HCT116 (cell line): ENCODE results near the gene PCDH17. TPM values are rescaled to one million over a fixed set of nuclear protein-coding genes. Genes with fewer than 3 reads are reported as not detected.

Experiments
- ATAC-seq: fragments of 200-7000 bp; cut with Tn5 transposase; 2 replicates; pipeline ENCODE4 v1.9.1; 2020; ENCODE audit warnings: mild to moderate bottlenecking, moderate library complexity
- BruUV-seq: library from RNA; stranded (reverse); fragments of 400-500 nt; replicated peaks from 2 replicates; lab custom pipeline; 2021; lab: Mats Ljungman, UMichigan
- CTCF ChIA-PET: fragments of 300-600 bp; sonication (Branson Sonifier 250); formaldehyde crosslinking; loops from one replicate; lab custom pipeline; 2021; ENCODE audit warnings: antibody characterized with exemption; lab: Charles Lee
- POLR2A ChIA-PET: fragments of 300-600, 350-600 bp; sonication (Branson Sonifier 250); formaldehyde crosslinking; loops from one replicate; lab custom pipeline; 2021; ENCODE audit warnings: antibody characterized with exemption; lab: Charles Lee
- RAD21 ChIA-PET, 2 experiments: fragments of 300-600 bp; sonication (Branson Sonifier 250); formaldehyde crosslinking; loops; one replicate each; lab custom pipeline; 2023; ENCODE audit warnings: low total read pairs in 2 of 2; ENCODE audit not compliant: uncharacterized antibody in 2 of 2, unreplicated experiment in 2 of 2, low non-redundant PET in 1 of 2; lab: Charles Lee
- DNase-seq: peaks from one replicate; pipeline ENCODE4 v3.0.0-alpha.2; 2010; ENCODE audit warnings: low read depth, low spot score
- H2AFZ ChIP-seq: fragments of 200-600 bp; shearing (Covaris generic), sonication (generic); 2 replicates; pipeline ENCODE4 v1.6.1; 2017; ENCODE audit warnings: low read depth, mixed run types, mixed read lengths, antibody characterized with exemption, low read length; ENCODE audit not compliant: poor library complexity, severe bottlenecking
- H3K27ac ChIP-seq: 2 replicates; pipeline ENCODE4 v1.5.1; 2012; ENCODE audit warnings: low read depth, low read length
- H3K27me3 ChIP-seq: fragments of 200-600 bp; sonication (generic); 2 replicates; pipeline ENCODE4 v1.6.1; 2016; ENCODE audit warnings: mixed run types, low read length, mixed read lengths; ENCODE audit not compliant: insufficient read depth
- H3K36me3 ChIP-seq, 2 experiments: fragments of 200-500 bp in 1 of 2; fragments of 200-600 bp in 1 of 2; sonication (Bioruptor generic) in 1 of 2; sonication (generic) in 1 of 2; 2 replicates each; pipeline versions ENCODE4 v1.5.1 to v1.6.1; 2014 to 2016; ENCODE audit warnings: low read length in 2 of 2, inconsistent platforms in 1 of 2, mixed read lengths in 1 of 2, mixed run types in 1 of 2; ENCODE audit not compliant: insufficient read depth in 2 of 2, control insufficient read depth in 1 of 2
- H3K4me1 ChIP-seq, 2 experiments: fragments of 200-600 bp in 1 of 2; sonication (generic) in 1 of 2; 2 replicates each; pipeline versions ENCODE4 v1.5.1 to v1.6.1; 2012 to 2017; ENCODE audit warnings: low read length in 2 of 2, inconsistent platforms in 1 of 2, mild to moderate bottlenecking in 1 of 2, mixed read lengths in 1 of 2, mixed run types in 1 of 2, moderate library complexity in 1 of 2; ENCODE audit not compliant: insufficient read depth in 2 of 2, control insufficient read depth in 1 of 2
- H3K4me2 ChIP-seq: fragments of 200-600 bp; sonication (generic); 2 replicates; pipeline ENCODE4 v1.6.1; 2017; ENCODE audit warnings: mixed run types, low read length, mixed read lengths
- H3K4me3 ChIP-seq, 2 experiments: fragments of 200-600 bp in 1 of 2; sonication (generic) in 1 of 2; replicated peaks in 1 of 2; 2 replicates each; pipeline ENCODE4 v1.5.1; 2011 to 2016; ENCODE audit warnings: low read length in 2 of 2, control low read depth in 1 of 2, low read depth in 1 of 2, mild to moderate bottlenecking in 1 of 2, mixed read lengths in 1 of 2, mixed run types in 1 of 2
- H3K79me2 ChIP-seq: fragments of 200-600 bp; sonication (generic); 2 replicates; pipeline ENCODE4 v1.6.1; 2017; ENCODE audit warnings: mild to moderate bottlenecking, mixed run types, low read length, moderate library complexity, mixed read lengths; ENCODE audit not compliant: insufficient read depth
- H3K9ac ChIP-seq: fragments of 200-600 bp; sonication (generic); 2 replicates; pipeline ENCODE4 v1.6.1; 2016; ENCODE audit warnings: low read length, mixed read lengths
- H3K9me2 ChIP-seq: fragments of 200-600 bp; sonication (generic), shearing (Covaris generic); 2 replicates; pipeline ENCODE4 v1.6.1; 2017; ENCODE audit warnings: mixed run types, mild to moderate bottlenecking, moderate library complexity; ENCODE audit not compliant: insufficient read depth
- H3K9me3 ChIP-seq, 2 experiments: fragments of 200-500 bp in 1 of 2; fragments of 200-600 bp in 1 of 2; sonication (Bioruptor generic) in 1 of 2; sonication (generic) in 1 of 2; 2 replicates each; pipeline ENCODE4 v1.6.1; 2014 to 2017; ENCODE audit warnings: low read length in 2 of 2, mixed read lengths in 2 of 2, inconsistent platforms in 1 of 2, low read depth in 1 of 2, mild to moderate bottlenecking in 1 of 2, mixed run types in 1 of 2, moderate library complexity in 1 of 2; ENCODE audit not compliant: control insufficient read depth in 1 of 2, insufficient read depth in 1 of 2
- H4K20me1 ChIP-seq: fragments of 200-600 bp; sonication (generic), shearing (Covaris generic); 2 replicates; pipeline ENCODE4 v1.6.1; 2017; ENCODE audit warnings: mixed run types, mild to moderate bottlenecking, moderate library complexity; ENCODE audit not compliant: insufficient read depth
- CTCF ChIP-seq, 3 experiments: fragments of 200-600 bp in 1 of 3; sonication (generic) in 1 of 3; IDR thresholded peaks in 2 of 3; conservative IDR thresholded peaks in 1 of 3; 2 replicates each; pipeline ENCODE4 v1.5.1; 2012 to 2017; ENCODE audit warnings: low read depth in 2 of 3, low read length in 2 of 3, antibody characterized with exemption in 1 of 3, borderline replicate concordance in 1 of 3, control low read depth in 1 of 3, mild to moderate bottlenecking in 1 of 3, mixed read lengths in 1 of 3, mixed run types in 1 of 3, moderate library complexity in 1 of 3; ENCODE audit not compliant: insufficient read depth in 1 of 3
- EGR1 ChIP-seq: IDR thresholded peaks from 2 replicates; pipeline ENCODE4 v1.6.1; 2012; ENCODE audit warnings: low read depth
- POLR2AphosphoS5 ChIP-seq: IDR thresholded peaks from 2 replicates; pipeline ENCODE4 v1.6.1; 2011; ENCODE audit warnings: mild to moderate bottlenecking, low read depth, low read length, moderate library complexity
- SIN3A ChIP-seq: IDR thresholded peaks from 2 replicates; pipeline ENCODE4 v1.6.1; 2012; ENCODE audit warnings: low read depth
- intact Hi-C: fragments of 100-400 bp; cut with micrococcal nuclease; formaldehyde crosslinking; loops from 2 replicates; pipeline ENCODE4 v1.10.0; 2022
- total RNA-seq: library from RNA; stranded (reverse); gene quantifications from one replicate; pipeline ENCODE4 v1.2.1, GENCODE V29; 2021; ENCODE audit not compliant: unreplicated experiment

The PCDH17 gene
- total RNA-seq, 1 experiment from 2014 or later = 0.02 TPM

- H2AFZ ChIP-seq = no peak overlapping the region
- POLR2A ChIA-PET = no interaction called here
- BruUV-seq = no TSS peak
- no peak for DNase-seq
- H3K27ac ChIP-seq = no peak overlapping the region
- H3K4me3 ChIP-seq = no peak overlapping the region
- H3K27me3 ChIP-seq = no peaks in the 10 kb centered on the region
- H3K9me3 ChIP-seq = 0 out of 4 replicates have a peak, but pooled peaks cover 0 to 3% of the 10 kb centered on the region in 2 experiments
- RAD21 ChIA-PET = no interaction called here
- no peak overlapping the region for H3K9ac ChIP-seq
- no peaks in the 10 kb centered on the region for H3K36me3 ChIP-seq
- no peaks in the 10 kb centered on the region for H3K79me2 ChIP-seq
- TF ChIP-seq SIN3A (no peak), CTCF (IDR thresholded peaks at IDR 0.05 in 2 of 3, conservative IDR thresholded peaks at IDR 0.05 in 1 of 3; ENCODE audit: borderline replicate concordance in 1 of 3, insufficient read depth in 1 of 3, low read depth in 2 of 3, low read length in 2 of 3) (peak in 2 of 3 experiments; percentile 48 to 57; a peak in 3 of 6 replicates)
- TF ChIP-seq, all 23 proteins: peak for 1
- intact Hi-C loops = no loop called here
- H3K9me2 ChIP-seq = no peaks in the 10 kb centered on the region
- no peaks in the 10 kb centered on the region for H3K4me1 ChIP-seq
- no peak for ATAC-seq
- CTCF ChIA-PET = no interaction called here
- H4K20me1 ChIP-seq = no peaks in the 10 kb centered on the region
- H3K4me2 ChIP-seq = no peak overlapping the region
Observed at GRCh38 chr13:57624565-57625435, 6.7 kb upstream of the PCDH17 start.

DNA sequence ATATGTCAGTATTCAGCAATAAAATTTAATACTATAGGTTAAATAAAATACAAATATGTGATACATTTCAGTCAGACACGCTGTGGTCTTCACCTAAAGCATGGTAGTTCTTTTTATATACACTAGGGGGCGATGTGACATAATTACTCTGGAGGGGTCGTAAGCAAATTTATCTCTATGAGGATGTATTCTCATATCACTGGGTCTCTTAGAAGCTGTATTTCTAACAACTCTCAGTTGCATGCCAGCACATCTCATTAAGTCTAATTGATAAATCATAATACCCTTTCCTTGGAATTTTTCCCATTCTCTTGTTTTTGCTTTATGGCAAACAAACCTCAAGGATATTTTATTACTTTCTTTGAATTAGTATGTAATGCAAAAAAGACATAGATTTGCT, 3.9 kb upstream of the PCDH17 start:
- ChIA-PET POLR2A (no interaction called here), RAD21 (no interaction called here), CTCF (no interaction called here)
- peak in 2 of 3 experiments; percentile 37 to 49; a peak in 4 of 6 replicates for TF ChIP-seq CTCF (IDR thresholded peaks at IDR 0.05 in 2 of 3, conservative IDR thresholded peaks at IDR 0.05 in 1 of 3; ENCODE audit: borderline replicate concordance in 1 of 3, insufficient read depth in 1 of 3, low read depth in 2 of 3, low read length in 2 of 3)
- TF ChIP-seq EGR1 = no peak
- no peak for TF ChIP-seq POLR2AphosphoS5
- Histone ChIP-seq H3K9me2 (no peaks in the 10 kb centered on the region), H3K4me2 (no peak overlapping the region), H3K9ac (no peak overlapping the region), H3K36me3 (no peaks in the 10 kb centered on the region), H3K4me3 (no peak overlapping the region), H4K20me1 (no peaks in the 10 kb centered on the region), H3K79me2 (no peaks in the 10 kb centered on the region), H3K27ac (no peak overlapping the region), H2AFZ (no peak overlapping the region), H3K27me3 (no peaks in the 10 kb centered on the region), H3K4me1 (no peaks in the 10 kb centered on the region), H3K9me3 (peaks cover 0 to 12% of the 10 kb centered on the region in 2 experiments; a peak in 2 of 4 replicates)
- no peak for ATAC-seq
- DNase-seq = no peak
- BruUV-seq = no TSS peak
- intact Hi-C loops = no loop called here
